Endothelial cell of umbilical vein (primary cell): ENCODE measurements around the gene TYROBP.

Experiments used
- EZH2 ChIP-seq: IDR thresholded peaks from 2 replicates; pipeline ENCODE4 v1.6.1; 2012; ENCODE audit warnings: borderline replicate concordance, low read depth, mild to moderate bottlenecking, moderate library complexity, low read length, inconsistent platforms; ENCODE audit not compliant: severe bottlenecking
- FOS ChIP-seq: IDR thresholded peaks from 2 replicates; pipeline ENCODE4 v1.6.1; 2011; ENCODE audit warnings: mild to moderate bottlenecking, low read length, moderate library complexity, borderline replicate concordance; ENCODE audit not compliant: insufficient read depth
- JUN ChIP-seq: IDR thresholded peaks from 2 replicates; pipeline ENCODE4 v1.6.1; 2011; ENCODE audit warnings: borderline replicate concordance, low read depth; ENCODE audit not compliant: insufficient read length, insufficient read depth
- MYC ChIP-seq: IDR thresholded peaks from one replicate; pipeline ENCODE4 v1.6.1; 2011; ENCODE audit warnings: mild to moderate bottlenecking, low read depth, low read length
- POLR2A ChIP-seq: IDR thresholded peaks from 2 replicates; pipeline ENCODE4 v1.6.1; 2012; ENCODE audit warnings: low read depth, mild to moderate bottlenecking, control low read depth, low read length
- TF ChIP-seq, protein P1 (sequence below), 2 donors: IDR thresholded peaks; 1 replicate in 1 of 2; 2 replicates in 1 of 2; pipeline ENCODE4 v1.5.1; 2011; ENCODE audit warnings: low read length in 2 of 2, mild to moderate bottlenecking in 2 of 2, moderate library complexity in 2 of 2, control low read depth in 1 of 2, inconsistent platforms in 1 of 2, low read depth in 1 of 2; ENCODE audit not compliant: insufficient read depth in 1 of 2; ENCODE audit errors: extremely low read depth in 1 of 2
- TF ChIP-seq, protein P2 (sequence below): IDR thresholded peaks from 2 replicates; pipeline ENCODE4 v1.6.1; 2011; ENCODE audit not compliant: insufficient read depth, insufficient read length

DNA sequence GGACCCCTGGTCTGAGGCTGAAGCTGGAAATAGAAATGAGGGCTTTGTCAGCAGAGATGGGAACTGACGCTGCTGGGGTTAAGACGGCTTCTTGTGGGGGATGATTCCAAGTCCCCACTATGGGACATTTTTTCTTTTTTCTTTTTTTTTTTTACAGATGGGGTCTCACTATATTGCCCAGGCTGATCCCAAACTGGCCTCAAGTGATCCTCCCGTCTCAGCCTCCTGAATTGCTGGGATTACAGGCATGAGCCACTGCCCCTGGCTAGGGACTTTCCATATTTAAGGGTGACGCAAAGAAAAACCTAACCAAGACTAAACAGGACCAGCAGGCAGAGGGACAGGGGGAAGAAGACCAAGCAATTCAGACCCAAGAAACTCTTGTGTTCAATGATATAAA, 38.1 kb upstream of the TYROBP start:
- no peak for TF ChIP-seq POLR2A
- TF ChIP-seq FOS, result no peak
- TF ChIP-seq, protein P1, sequence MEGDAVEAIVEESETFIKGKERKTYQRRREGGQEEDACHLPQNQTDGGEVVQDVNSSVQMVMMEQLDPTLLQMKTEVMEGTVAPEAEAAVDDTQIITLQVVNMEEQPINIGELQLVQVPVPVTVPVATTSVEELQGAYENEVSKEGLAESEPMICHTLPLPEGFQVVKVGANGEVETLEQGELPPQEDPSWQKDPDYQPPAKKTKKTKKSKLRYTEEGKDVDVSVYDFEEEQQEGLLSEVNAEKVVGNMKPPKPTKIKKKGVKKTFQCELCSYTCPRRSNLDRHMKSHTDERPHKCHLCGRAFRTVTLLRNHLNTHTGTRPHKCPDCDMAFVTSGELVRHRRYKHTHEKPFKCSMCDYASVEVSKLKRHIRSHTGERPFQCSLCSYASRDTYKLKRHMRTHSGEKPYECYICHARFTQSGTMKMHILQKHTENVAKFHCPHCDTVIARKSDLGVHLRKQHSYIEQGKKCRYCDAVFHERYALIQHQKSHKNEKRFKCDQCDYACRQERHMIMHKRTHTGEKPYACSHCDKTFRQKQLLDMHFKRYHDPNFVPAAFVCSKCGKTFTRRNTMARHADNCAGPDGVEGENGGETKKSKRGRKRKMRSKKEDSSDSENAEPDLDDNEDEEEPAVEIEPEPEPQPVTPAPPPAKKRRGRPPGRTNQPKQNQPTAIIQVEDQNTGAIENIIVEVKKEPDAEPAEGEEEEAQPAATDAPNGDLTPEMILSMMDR (IDR thresholded peaks at IDR 0.05; ENCODE audit: extremely low read depth in 1 of 2, insufficient read depth in 1 of 2, low read depth in 1 of 2, low read length in 2 of 2), result no peak
- TF ChIP-seq MYC, result no peak
- no peak for TF ChIP-seq EZH2
- TF ChIP-seq JUN, result no peak
- TF ChIP-seq, protein P2, sequence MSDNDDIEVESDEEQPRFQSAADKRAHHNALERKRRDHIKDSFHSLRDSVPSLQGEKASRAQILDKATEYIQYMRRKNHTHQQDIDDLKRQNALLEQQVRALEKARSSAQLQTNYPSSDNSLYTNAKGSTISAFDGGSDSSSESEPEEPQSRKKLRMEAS, result no peak
